Cardiac muscle cell (in vitro differentiated cells and primary cell): ENCODE data around the gene TMEM247. TPM values are rescaled to one million over a fixed set of nuclear protein-coding genes. Genes with fewer than 3 reads are reported as not detected.

Experiments
- DNase-seq, 2 donors: peaks; one replicate each; pipeline versions ENCODE4 v3.0.0 to v3.0.0-alpha.2; 2010 to 2017; ENCODE audit warnings: low read depth in 1 of 2, low spot score in 1 of 2
- H3K27ac ChIP-seq: fragments of 200-600 bp; sonication (generic); 2 replicates; pipeline ENCODE4 v1.5.1; 2016
- H3K27me3 ChIP-seq: fragments of 200-600 bp; sonication (generic); 2 replicates; pipeline ENCODE4 v1.6.0; 2016; ENCODE audit warnings: control low read depth
- H3K36me3 ChIP-seq: fragments of 200-600 bp; sonication (generic); 2 replicates; pipeline ENCODE4 v1.5.1; 2016; ENCODE audit warnings: control low read depth
- H3K4me1 ChIP-seq: fragments of 200-600 bp; sonication (generic); 2 replicates; pipeline ENCODE4 v1.8.1; 2017; ENCODE audit warnings: low read depth, mild to moderate bottlenecking, mixed run types
- H3K4me3 ChIP-seq: fragments of 200-600 bp; sonication (generic); 2 replicates; pipeline ENCODE4 v1.5.1; 2016; ENCODE audit warnings: mild to moderate bottlenecking
- H3K9me3 ChIP-seq: fragments of 200-600 bp; sonication (generic); 2 replicates; pipeline ENCODE4 v1.5.1; 2017; ENCODE audit warnings: low read depth, mild to moderate bottlenecking, control low read depth
- CTCF ChIP-seq: IDR thresholded peaks from 2 replicates; pipeline ENCODE4 v1.5.1; 2012; ENCODE audit warnings: low read depth, mild to moderate bottlenecking, low read length
- polyA plus RNA-seq: library from polyadenylated mRNA; unstranded; fragments of >200 nt; fragmentation: Nextera tagmentation; extraction: Ambion mirVana; gene quantifications from 2 replicates; pipeline ENCODE4 v1.2.1, GENCODE V29; 2016
- total RNA-seq: library from RNA; depleted of rRNA; stranded (reverse); fragments of >200 nt; gene quantifications from 2 replicates; pipeline ENCODE4 v1.2.3, GENCODE V29; 2016

TMEM247 gene
- not detected in 2 replicates for total RNA-seq
- polyA plus RNA-seq: not detected in 2 replicates

- TF ChIP-seq CTCF: no peak
- Histone ChIP-seq H3K27me3 (no peaks in the 10 kb centered on the region), H3K4me3 (no peak within 1 kb of the TSS), H3K4me1 (no peaks in the 10 kb centered on the region), H3K9me3 (no peaks in the 10 kb centered on the region), H3K27ac (no peak within 1 kb of the TSS), H3K36me3 (no peaks in the 10 kb centered on the region)
- DNase-seq: no peak
These were observed at the start of gene TMEM247 for GRCh38 chr2:46479265-46479664. Gene TMEM247, plus strand, starts transcription at chr2:46479565.

- Histone ChIP-seq H3K4me1 (no peaks in the 10 kb centered on the region), H3K27ac (no peak overlapping the region), H3K4me3 (no peak overlapping the region), H3K9me3 (no peaks in the 10 kb centered on the region), H3K27me3 (no peaks in the 10 kb centered on the region), H3K36me3 (no peaks in the 10 kb centered on the region)
- no peak for TF ChIP-seq CTCF
- no peak for DNase-seq
These were observed 49.0 kb upstream of the TMEM247 start for GRCh38 chr2:46430413-46430812.

GRCh38 chr2:46430992-46431391 is 48.4 kb upstream of the TMEM247 start:
- Histone ChIP-seq H3K27me3 (no peaks in the 10 kb centered on the region), H3K36me3 (no peaks in the 10 kb centered on the region), H3K4me1 (no peaks in the 10 kb centered on the region), H3K4me3 (no peak overlapping the region), H3K9me3 (no peaks in the 10 kb centered on the region), H3K27ac (no peak overlapping the region)
- TF ChIP-seq CTCF: no peak
- no peak for DNase-seq

- no peak for TF ChIP-seq CTCF
- no peaks in the 10 kb centered on the region for H3K4me1 ChIP-seq
- no peaks in the 10 kb centered on the region for H3K36me3 ChIP-seq
- H3K4me3 ChIP-seq: no peak overlapping the region
- H3K9me3 ChIP-seq: no peaks in the 10 kb centered on the region
- DNase-seq: peak in 1 of 2 donors; percentile 45
- no peaks in the 10 kb centered on the region for H3K27me3 ChIP-seq
- H3K27ac ChIP-seq: no peak overlapping the region
These were observed 47.7 kb upstream of the TMEM247 start for GRCh38 chr2:46431481-46432235.

GRCh38 chr2:46434851-46435273 is 44.5 kb upstream of the TMEM247 start:
- peak in 1 of 2 donors; percentile 35 for DNase-seq
- no peaks in the 10 kb centered on the region for H3K27me3 ChIP-seq
- no peaks in the 10 kb centered on the region for H3K4me1 ChIP-seq
- no peaks in the 10 kb centered on the region for H3K36me3 ChIP-seq
- no peaks in the 10 kb centered on the region for H3K9me3 ChIP-seq
- no peak for TF ChIP-seq CTCF
- no peak overlapping the region for H3K27ac ChIP-seq
- H3K4me3 ChIP-seq: no peak overlapping the region
